Erythroblast (primary cell): ENCODE measurements around the gene NFIX.

ENCODE experiments used
- DNase-seq, 2 experiments: peaks; one replicate each; lab custom pipeline; 2025; lab: John Stamatoyannopoulos, UW
- GATA1 ChIP-seq: IDR thresholded peaks from 2 replicates; pipeline ENCODE4 v1.6.1; 2011; ENCODE audit warnings: low read depth, mild to moderate bottlenecking, control low read depth, low read length, moderate library complexity
- POLR2A ChIP-seq: IDR thresholded peaks from 2 replicates; pipeline ENCODE4 v1.6.1; 2011; ENCODE audit warnings: mild to moderate bottlenecking, low read length

NFIX gene

DNA sequence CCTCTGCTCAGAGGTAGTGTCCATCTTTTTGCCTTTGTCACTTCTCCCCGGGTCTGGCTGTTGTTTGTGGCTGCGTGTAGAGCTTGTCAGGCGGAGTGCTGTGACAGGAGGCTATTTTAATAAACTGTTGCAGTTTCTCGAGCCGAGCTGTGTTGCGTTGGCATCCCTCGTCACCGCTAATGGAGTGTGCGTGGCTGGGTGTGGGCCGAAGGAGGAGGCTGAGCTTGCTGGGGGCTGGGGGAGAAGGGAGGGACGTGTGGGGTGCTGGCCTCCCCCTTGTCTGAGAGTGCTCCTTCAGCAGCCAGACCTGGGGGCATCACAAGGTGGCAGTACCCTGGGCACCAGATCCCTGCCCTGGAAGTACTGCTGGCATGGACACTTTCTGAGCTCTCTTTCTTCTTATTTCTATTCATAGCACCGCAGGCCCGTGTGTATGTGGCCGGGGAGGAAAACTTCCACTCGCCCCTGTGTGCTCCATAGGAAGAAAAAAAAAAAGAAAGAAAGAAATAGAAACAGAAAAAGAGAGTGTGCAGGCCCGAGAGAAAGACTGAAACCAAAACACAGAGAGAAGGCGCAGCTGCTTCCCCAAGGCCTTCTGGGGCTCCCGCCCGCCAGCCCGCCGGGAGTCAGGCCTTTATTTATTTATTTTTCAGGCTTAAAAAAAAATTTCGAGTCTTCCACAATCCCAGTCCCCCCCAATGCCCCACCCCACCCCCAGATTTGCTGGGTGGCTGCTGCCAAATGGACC is 27.0 kb downstream of the NFIX start:
- no peak for DNase-seq
- TF ChIP-seq POLR2A, result no peak
- TF ChIP-seq GATA1, result no peak

DNA sequence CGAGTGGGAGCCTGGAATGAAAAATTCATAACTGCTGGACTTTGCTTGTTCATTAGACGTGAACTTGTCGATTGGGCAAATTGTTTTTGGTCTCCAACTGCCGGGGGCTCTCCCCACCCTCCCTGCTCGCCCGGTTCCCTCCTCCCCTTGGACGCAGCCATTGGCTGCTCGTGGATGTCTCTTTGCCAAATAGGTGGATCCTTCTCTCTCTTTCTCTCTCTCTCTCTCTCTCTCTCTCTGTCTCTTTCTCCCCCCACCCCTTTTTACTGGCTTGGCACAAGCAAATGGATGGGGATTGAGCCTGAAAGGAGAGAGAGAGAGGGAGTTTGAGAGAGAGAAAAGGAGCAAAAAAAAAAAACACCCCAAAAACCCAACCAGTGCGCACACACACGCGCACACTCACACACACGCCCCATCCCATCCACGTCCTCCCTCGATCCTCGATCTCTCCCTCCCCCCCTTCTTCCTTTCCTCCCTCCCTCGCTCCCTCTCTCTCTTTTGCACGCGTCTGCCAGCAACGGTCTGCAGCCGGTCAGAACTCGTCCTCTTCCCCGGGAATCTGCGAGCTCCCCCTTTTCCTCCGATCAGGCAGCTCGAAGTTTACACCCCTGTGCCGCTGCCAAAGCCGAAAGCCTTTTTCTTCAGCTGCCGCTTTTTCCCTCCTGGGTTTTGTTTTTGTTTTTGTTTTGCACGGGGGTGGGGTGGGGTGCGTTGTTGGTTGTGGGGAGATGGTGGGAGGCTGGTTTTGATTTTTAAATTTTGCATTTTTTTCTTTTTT is 27.8 kb downstream of the NFIX start:
- DNase-seq, result peak in 1 of 2 experiments; percentile 41
- TF ChIP-seq GATA1 (no peak), POLR2A (peak; percentile 35)

DNA sequence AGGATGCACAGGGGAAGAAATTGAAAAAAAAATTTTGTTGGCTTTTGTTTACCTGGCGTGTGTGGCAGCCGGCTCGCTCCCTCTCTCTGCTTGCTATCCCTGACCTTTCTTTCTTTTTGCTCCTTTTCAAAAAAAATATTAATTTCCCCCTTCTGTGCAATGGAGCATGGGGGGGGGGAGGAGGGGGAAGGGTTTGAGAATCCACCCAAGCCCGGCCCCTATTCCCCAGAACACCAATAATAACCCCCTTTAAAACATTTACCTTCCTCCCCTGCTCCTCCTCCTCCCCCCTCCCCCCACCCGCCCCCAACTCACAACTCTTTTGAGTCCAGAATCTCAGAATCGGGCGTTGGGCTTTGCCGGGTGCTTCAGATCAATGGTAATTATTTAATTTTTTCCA is 28.4 kb downstream of the NFIX start:
- TF ChIP-seq GATA1, result no peak
- no peak for TF ChIP-seq POLR2A
- DNase-seq, result no peak

DNA sequence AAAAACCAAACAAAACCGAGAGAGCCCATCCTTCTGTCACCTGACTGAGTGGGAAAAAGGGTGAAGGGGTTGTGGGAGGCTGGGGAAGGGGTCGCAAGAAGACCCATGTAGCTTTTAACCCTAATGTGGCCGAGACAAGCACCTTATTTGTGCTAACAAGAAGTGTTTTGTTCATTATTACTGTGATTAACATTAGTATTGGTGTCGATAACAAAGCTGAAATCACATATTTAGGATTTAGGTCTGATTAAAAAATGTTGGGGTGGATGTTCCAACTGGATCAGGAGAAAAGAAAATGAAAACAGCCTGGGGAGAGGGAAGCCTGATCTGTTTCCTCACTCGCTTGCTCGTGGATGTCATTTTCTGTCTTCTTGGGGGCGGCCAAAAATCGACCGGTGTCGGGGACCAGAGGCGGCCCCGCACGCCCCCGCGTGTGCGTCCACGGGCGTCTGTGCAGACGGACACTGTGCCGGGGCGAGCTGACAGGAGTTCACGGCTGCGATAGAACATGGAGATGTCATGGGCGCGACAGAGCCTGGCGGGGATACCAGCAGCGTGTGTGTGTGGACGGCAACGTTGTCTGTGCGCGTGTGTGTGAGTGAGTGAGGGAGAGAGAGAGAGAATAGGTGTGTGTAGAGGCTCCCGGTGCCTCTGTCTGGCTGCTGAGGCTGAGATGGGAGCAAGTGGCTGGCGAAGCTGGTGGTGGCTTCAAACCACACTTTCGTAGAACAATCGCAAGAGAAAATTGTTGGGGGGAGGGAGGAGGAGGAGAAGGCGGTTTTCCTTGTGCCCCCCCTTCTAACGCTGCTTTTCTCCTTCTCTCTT is 29.1 kb downstream of the NFIX start:
- TF ChIP-seq GATA1 (no peak), POLR2A (no peak)
- no peak for DNase-seq

DNA sequence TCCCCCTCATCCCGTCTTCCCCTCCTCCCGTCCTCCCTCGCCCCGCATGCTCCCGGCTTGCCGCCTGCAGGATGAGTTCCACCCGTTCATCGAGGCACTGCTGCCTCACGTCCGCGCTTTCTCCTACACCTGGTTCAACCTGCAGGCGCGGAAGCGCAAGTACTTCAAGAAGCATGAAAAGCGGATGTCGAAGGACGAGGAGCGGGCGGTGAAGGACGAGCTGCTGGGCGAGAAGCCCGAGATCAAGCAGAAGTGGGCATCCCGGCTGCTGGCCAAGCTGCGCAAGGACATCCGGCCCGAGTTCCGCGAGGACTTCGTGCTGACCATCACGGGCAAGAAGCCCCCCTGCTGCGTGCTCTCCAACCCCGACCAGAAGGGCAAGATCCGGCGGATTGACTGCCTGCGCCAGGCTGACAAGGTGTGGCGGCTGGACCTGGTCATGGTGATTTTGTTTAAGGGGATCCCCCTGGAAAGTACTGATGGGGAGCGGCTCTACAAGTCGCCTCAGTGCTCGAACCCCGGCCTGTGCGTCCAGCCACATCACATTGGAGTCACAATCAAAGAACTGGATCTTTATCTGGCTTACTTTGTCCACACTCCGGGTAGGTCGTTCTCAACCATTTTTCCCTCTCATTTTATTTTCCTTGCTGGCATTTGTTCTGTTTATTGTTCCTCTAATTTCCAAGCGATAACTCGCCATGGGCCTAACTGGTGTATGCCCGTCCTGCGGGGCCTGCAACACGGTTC is 29.8 kb downstream of the NFIX start:
- TF ChIP-seq POLR2A (no peak), GATA1 (no peak)
- DNase-seq, result no peak

DNA sequence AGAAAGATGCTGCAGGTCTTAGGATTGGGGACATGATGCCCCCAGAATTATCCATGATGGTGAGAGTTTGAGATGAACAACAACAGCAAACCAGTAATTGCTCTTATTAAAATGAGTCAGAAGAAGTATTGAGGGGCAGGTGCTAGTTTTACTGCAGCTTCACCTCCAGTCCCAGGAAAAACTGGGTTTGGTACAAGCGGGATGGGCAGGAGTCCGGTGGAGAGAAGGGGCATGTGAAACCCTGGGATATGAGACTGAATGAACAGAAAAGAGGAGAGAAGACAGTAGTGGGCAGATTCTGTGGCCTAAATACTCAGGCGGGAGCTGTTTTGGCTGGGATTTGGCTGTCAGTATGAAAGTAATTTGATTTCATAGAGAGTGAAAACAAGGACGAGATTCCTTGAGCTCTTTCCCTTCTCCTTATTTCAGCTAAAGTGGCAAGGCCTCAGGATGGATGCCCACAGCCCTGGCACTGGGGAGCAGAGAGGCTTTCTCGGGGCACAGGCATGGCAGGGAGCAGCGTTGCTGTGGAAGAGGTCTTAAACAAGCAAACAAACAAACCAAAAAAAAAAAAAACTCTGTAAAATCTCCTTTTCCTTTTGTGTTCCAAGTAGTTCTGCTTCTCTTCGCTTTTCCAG is 30.7 kb downstream of the NFIX start:
- no peak for TF ChIP-seq POLR2A
- TF ChIP-seq GATA1, result no peak
- no peak for DNase-seq

DNA sequence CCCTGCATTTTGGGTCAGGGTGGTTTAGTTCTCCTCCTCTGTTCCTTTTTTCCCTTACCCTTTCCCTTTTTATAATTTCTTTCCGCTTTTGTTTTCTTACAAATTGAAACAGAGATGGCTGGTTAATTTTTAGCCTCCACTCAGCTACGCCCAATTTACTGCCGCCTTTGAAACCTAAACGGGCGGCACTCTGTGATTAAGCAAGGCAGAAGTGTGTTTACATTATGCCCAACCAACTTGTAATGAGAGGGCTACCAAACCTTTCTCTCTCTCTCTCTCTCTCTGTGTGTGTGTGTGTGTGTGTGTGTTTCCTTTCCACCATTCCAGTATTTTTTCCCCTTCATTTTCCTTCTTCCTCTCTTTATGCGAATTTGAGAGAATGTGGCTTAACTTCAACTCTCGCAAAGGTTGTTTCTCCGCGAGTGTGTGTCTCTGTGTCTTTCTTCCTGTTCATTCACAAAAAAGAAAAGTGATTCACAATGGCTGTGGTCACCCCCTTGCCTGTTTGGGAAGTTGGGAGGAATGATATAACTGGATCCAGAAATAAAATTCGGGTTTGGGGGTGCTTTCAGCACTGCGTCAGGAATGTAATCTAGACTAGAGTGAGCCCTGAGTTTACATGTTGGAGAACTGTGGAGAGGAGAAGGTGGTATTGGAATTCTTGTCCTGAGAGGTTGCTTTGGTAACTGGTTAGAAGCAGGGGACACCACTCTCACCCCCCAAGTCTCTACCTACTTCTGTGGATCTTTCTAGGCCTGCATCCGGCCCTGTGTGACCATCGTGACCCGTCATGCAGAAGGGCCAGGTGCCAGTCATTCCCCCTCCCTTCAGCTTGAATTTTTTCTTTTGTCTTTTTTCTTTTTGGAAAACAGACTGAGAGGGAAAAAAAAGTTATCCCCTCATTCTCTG is 31.4 kb downstream of the NFIX start:
- no peak for TF ChIP-seq POLR2A
- no peak for TF ChIP-seq GATA1
- no peak for DNase-seq

DNA sequence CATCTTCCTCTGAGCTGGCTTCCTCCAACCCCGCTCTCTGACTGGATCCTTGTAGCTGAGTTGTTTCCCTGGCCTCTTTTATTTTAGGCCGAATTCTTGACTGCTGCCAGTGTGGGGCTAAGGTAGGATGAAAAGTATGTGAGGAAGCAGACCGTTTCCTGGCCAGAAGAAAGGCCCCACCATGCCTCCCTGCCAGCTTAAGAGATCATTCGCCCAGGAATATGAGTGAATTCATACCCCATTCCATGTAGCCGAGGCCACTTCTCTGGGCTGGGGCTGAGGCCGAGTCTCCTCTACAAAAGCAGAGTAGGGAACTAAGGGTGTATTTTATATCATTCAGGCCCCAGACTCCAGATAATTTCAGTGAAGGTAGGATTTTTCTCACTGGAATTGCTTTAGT is 32.3 kb downstream of the NFIX start:
- no peak for DNase-seq
- no peak for TF ChIP-seq POLR2A
- no peak for TF ChIP-seq GATA1

DNA sequence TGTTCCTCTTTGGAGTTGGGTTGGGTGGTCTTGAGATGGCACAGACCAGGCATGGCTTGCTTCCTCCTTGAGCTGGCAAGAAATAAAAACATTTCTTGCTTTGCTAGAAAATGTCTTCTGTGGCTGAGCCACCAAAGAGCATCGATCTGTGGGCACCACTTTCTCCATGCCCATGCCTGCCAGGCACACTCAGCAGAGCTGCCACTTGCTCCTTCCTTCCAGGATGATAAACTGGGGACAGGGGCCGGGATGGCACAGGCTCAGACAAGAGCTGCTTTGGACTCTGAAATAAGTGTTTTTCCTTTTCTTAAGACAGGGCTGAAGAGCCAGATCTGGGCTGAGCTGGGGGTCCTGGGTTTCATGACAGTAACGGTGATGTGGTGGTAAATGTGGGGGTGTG is 32.8 kb downstream of the NFIX start:
- no peak for TF ChIP-seq POLR2A
- TF ChIP-seq GATA1, result no peak
- DNase-seq, result no peak

DNA sequence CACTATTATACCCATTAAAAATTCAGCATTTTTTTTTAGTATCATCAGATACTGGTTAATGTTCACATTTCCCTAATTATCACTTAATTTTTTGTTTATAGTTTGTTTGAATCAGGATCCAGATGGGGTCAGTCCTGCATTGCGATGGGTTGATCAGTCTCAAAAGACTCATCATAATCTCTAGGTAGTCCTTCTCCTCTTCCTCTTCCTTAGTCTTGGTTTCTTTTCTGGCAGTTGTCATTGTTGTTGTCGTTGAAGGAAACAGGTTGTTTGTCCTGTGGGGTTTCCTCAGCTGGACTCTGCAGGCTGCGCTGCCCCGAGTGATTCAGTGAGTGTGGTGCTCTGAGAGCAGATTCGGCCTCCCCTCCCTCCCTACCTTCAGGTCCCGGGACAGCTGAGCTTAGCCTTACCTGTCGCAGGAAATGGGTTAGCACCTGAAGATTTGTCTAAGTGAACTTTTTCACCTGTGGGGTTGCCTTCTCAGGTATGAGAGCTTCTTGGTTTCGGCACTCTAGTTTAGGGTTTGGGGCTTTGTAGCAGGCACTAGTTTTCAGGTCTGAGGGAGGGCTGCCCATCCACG is 34.1 kb downstream of the NFIX start:
- DNase-seq, result no peak
- TF ChIP-seq POLR2A, result no peak
- TF ChIP-seq GATA1, result no peak

DNA sequence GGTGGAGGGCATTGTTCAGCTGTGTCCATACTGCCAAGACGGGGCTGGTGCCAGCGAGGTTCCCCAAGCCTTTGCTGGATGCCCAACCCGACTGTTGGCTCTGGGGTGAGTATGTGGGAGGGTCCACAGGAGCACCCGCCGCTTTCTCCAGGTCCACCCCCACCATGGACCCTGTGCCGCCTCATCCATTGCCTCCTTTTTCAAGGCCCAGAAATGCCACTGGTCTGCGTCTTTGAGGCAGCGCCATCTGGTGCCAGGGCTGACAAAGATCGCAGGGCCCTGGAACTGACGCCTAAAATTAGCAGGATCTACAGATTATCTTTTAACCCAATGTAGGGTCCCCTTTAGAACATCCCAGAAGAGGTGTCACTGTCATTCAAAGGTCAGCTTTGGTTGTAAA is 34.6 kb downstream of the NFIX start:
- TF ChIP-seq GATA1 (no peak), POLR2A (no peak)
- peak; percentile 49 to 61 for DNase-seq
